Adipocyte (in vitro differentiated cells): Measurements from ENCODE around the gene ZDBF2.

Source experiments
- DNase-seq: peaks from one replicate; pipeline ENCODE4 v3.0.0-alpha.2; 2015; ENCODE audit warnings: low read depth
- H3K27me3 ChIP-seq: replicated peaks from 2 replicates; pipeline ENCODE4 v1.7.0; 2013; ENCODE audit warnings: mild to moderate bottlenecking, low read length, moderate library complexity; ENCODE audit not compliant: control insufficient read depth, insufficient read depth
- H3K36me3 ChIP-seq: 2 replicates; pipeline ENCODE4 v1.7.0; 2013; ENCODE audit warnings: low read length, mild to moderate bottlenecking, moderate library complexity; ENCODE audit not compliant: control insufficient read depth, insufficient read depth, severe bottlenecking
- H3K4me1 ChIP-seq: 2 replicates; pipeline ENCODE4 v1.7.0; 2013; ENCODE audit warnings: mild to moderate bottlenecking, low read length, moderate library complexity; ENCODE audit not compliant: control insufficient read depth, insufficient read depth
- H3K4me3 ChIP-seq: 2 replicates; pipeline ENCODE4 v1.7.0; 2013; ENCODE audit warnings: mild to moderate bottlenecking, low read length, moderate library complexity
- H3K9ac ChIP-seq: 2 replicates; pipeline ENCODE4 v1.7.0; 2013; ENCODE audit warnings: mild to moderate bottlenecking, low read length, moderate library complexity
- H3K9me3 ChIP-seq: 2 replicates; pipeline ENCODE4 v1.7.0; 2013; ENCODE audit warnings: mild to moderate bottlenecking, low read length, moderate library complexity; ENCODE audit not compliant: control insufficient read depth

Gene ZDBF2

DNA sequence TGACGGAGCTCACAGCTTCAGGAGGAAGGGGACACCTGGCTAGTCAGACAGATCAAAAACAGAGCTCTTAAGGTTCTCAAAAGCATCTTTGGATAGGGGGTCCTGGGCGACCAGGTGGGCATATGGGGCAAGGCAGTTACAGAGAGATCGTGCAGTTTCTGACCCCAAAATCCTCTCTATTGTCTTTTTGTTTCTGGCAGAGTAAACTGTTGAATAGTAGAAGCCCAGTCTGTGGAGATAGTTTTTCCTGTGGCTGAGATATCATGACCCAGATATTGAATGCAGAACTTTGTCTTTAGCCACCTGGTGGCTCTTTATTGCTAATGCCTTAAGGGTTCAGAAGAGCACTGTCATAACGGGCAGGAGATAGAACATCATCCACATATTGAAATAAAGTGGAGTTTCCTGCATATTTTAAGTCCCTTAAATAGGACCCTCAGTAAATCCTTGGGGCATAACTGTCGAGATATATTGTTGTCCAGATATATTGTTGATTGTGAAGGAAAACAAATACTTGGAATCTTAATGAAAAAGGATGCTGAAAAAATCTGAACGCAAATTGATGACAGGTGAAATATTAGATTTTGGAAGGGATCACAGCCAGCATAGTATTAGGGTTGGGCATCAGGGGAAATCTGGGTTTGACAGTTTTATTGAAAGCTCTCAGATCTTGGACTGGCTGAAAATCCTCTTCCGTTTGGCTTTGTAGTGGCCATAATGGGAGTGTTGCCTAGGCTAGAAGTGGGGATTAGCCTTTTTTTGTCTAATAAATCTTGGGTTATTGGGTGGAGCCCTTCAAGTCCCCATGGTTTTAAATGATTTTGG is 14.1 kb upstream of the ZDBF2 start:
- Histone ChIP-seq H3K27me3 (peaks cover 71% of the 10 kb centered on the region), H3K9me3 (no peaks in the 10 kb centered on the region), H3K36me3 (no peaks in the 10 kb centered on the region), H3K4me1 (no peaks in the 10 kb centered on the region), H3K9ac (no peak overlapping the region), H3K4me3 (no peak overlapping the region)
- DNase-seq, result peak; percentile 69

DNA sequence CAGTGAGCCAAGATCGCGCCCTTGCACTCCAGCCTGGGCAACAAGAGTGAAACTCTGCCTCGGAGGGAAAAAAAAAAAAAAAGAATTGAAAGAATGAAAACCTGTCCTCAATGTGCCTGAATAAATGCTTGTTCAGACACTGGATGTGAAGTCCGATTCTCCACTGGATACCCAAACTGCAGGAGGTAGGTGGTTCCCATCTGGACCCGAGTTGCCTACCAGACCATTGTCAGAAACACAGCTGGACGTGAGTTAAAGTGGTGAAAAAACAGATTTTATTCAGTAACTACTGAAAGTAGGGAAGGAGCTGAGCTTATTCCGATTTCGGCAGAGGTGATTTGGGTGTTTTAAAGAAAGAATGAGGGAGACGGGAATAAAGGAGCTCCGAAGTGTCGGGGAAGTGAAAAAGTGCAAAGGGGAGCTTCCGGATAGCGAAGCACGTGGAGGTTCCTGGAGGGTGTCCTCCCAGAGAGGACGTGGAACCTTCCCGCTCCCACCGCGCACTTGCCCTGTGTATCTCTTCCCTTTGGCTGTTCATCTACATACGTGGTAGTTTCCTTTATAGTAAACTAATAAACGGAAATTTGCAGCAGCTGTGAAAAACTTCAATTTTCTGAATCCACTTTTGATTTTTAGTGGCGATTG is 10.4 kb upstream of the ZDBF2 start:
- H3K4me1 ChIP-seq, result no peaks in the 10 kb centered on the region
- no peak for DNase-seq
- no peak overlapping the region for H3K9ac ChIP-seq
- H3K36me3 ChIP-seq, result no peaks in the 10 kb centered on the region
- no peaks in the 10 kb centered on the region for H3K9me3 ChIP-seq
- H3K27me3 ChIP-seq, result peaks cover 80% of the 10 kb centered on the region
- H3K4me3 ChIP-seq, result no peak overlapping the region

DNA sequence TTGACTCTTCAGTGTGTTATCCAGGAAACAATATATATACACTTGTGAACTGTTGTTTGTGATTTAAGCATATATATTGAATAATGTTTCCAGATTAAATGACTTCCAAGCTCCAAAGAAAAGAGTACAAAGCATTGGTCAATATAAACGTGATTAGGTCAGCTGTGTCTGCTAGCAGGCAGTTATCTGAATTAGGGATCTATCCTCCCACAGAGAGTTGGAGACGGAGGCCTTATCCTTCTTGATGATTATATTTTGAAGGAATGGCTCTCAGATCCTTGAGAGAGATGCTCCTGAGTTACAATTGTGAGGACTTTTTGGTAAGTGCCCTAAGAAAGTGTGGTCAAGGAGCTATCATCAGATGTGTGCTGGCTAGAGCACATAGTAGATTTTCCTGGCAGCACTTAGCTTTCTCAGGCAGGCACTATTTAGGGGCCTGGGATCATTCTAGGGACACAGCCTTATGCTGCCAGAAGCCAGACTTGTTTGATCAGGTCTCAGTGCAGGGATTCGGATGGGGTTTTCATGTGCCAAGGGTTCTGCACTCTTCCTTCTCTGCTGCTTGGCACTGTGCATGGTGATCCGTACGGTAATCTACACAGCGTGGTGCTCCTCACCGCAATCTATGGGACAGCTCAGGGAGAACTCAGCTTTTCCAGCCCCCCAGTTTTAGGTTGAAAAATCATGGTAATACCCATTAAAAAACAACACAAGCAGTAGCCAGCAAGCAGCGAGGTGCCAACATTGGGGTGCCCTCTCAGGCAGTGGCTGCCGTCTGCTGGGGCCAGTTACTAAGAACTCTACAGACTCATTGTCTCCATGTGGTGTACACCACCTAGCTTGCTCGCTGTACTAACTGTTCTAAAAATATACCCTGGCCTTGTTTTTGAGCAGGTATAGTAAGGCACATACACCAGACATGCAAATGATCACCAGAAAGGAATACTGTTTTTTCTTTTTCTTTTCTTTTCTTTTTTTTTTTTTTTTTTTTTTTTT is 8.0 kb upstream of the ZDBF2 start:
- Histone ChIP-seq H3K4me1 (no peaks in the 10 kb centered on the region), H3K9ac (no peak overlapping the region), H3K27me3 (peaks cover 69% of the 10 kb centered on the region), H3K36me3 (no peaks in the 10 kb centered on the region), H3K4me3 (no peak overlapping the region), H3K9me3 (no peaks in the 10 kb centered on the region)
- no peak for DNase-seq

GRCh38 chr2:206267567-206267966 is 6.9 kb upstream of the ZDBF2 start:
- Histone ChIP-seq H3K9ac (no peak overlapping the region), H3K4me1 (no peaks in the 10 kb centered on the region), H3K9me3 (no peaks in the 10 kb centered on the region), H3K36me3 (no peaks in the 10 kb centered on the region), H3K27me3 (peaks cover 70% of the 10 kb centered on the region), H3K4me3 (no peak overlapping the region)
- no peak for DNase-seq

- Histone ChIP-seq H3K9ac (no peak overlapping the region), H3K36me3 (no peaks in the 10 kb centered on the region), H3K4me3 (no peak overlapping the region), H3K4me1 (peaks cover 3% of the 10 kb centered on the region), H3K27me3 (peaks cover 47% of the 10 kb centered on the region), H3K9me3 (no peaks in the 10 kb centered on the region)
- no peak for DNase-seq
Measured at GRCh38 chr2:206271065-206271464, 3.4 kb upstream of the ZDBF2 start.

GRCh38 chr2:206273905-206274304 is 558 bp upstream of the ZDBF2 start:
- Histone ChIP-seq H3K4me1 (peaks cover 3% of the 10 kb centered on the region), H3K9me3 (no peaks in the 10 kb centered on the region), H3K36me3 (no peaks in the 10 kb centered on the region), H3K4me3 (peak overlapping the region; percentile 88), H3K27me3 (peaks cover 31% of the 10 kb centered on the region), H3K9ac (peak overlapping the region; percentile 80)
- no peak for DNase-seq

DNA sequence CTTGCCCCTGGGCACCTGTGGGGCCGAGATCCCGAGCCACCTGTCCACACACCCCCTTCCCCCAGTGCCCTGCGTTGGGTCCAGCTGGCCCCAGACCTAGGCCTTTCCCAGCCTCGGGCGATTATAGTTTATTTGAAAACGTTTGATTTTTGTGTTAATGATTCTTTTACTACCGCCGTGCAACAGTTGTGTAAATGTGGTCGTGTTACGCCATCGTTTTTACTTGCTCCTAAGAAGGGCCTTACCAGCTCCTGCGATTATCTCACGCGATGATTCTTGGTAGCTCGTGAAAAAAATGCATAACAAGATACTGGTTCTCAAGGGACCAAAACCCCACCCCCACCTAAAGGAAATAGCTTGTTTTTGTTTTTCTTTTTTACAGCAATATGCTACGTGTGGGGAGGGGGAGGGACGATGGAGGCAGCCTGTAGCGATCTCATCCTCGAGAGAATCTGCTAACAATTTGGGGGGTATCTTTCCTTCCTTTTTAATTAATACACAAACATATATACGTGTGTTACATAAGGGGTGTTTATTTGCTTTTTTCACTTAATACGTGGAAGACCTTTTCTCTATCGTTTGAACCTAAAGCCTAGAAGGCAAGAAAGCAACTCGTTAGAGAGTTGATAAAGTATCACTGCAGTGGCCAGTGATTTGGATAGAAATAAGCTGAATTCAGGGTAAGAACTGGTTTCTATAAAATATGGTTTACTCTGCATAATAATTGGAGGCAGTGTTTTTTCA is 1.0 kb downstream of the ZDBF2 start:
- Histone ChIP-seq H3K9me3 (no peaks in the 10 kb centered on the region), H3K4me1 (peaks cover 3% of the 10 kb centered on the region), H3K9ac (peak overlapping the region; percentile 80), H3K4me3 (peak overlapping the region; percentile 88), H3K36me3 (no peaks in the 10 kb centered on the region), H3K27me3 (peaks cover 31% of the 10 kb centered on the region)
- DNase-seq, result peak; percentile 60

- Histone ChIP-seq H3K9me3 (no peaks in the 10 kb centered on the region), H3K9ac (no peak overlapping the region), H3K4me3 (peak overlapping the region; percentile 88), H3K36me3 (no peaks in the 10 kb centered on the region), H3K4me1 (peaks cover 3% of the 10 kb centered on the region), H3K27me3 (peaks cover 23% of the 10 kb centered on the region)
- peak; percentile 14 for DNase-seq
Measured at GRCh38 chr2:206276169-206276942, 1.9 kb downstream of the ZDBF2 start.

GRCh38 chr2:206277503-206277902 is 3.0 kb downstream of the ZDBF2 start:
- Histone ChIP-seq H3K27me3 (peaks cover 18% of the 10 kb centered on the region), H3K4me3 (no peak overlapping the region), H3K4me1 (peaks cover 3% of the 10 kb centered on the region), H3K9me3 (no peaks in the 10 kb centered on the region), H3K9ac (no peak overlapping the region), H3K36me3 (peaks cover 3% of the 10 kb centered on the region)
- no peak for DNase-seq

GRCh38 chr2:206282746-206283145 is 8.3 kb downstream of the ZDBF2 start:
- H3K9me3 ChIP-seq, result peaks cover 6% of the 10 kb centered on the region
- no peak for DNase-seq
- no peak overlapping the region for H3K9ac ChIP-seq
- peaks cover 8% of the 10 kb centered on the region for H3K27me3 ChIP-seq
- no peak overlapping the region for H3K4me3 ChIP-seq
- H3K36me3 ChIP-seq, result peaks cover 3% of the 10 kb centered on the region
- H3K4me1 ChIP-seq, result no peaks in the 10 kb centered on the region
